ENCODE measurements around the gene DOCK2.

Gene DOCK2

GRCh38 chr5:169895926-169896325 is 258.9 kb downstream of the DOCK2 start:
- Histone ChIP-seq H3K36me3 (ENCODE audit: control insufficient read depth, insufficient read depth, low read length) (no peaks in the 10 kb centered on the region), H3K4me1 (ENCODE audit: control insufficient read depth, insufficient read depth, low read length) (no peaks in the 10 kb centered on the region), H3K27me3 (ENCODE audit: control insufficient read depth, insufficient read depth, low read length) (no peaks in the 10 kb centered on the region), H3K9me3 (ENCODE audit: control insufficient read depth, low read length) (no peaks in the 10 kb centered on the region), H3K4me3 (ENCODE audit: low read length) (no peak overlapping the region), H3K9ac (ENCODE audit: low read length) (no peak overlapping the region)

DNA sequence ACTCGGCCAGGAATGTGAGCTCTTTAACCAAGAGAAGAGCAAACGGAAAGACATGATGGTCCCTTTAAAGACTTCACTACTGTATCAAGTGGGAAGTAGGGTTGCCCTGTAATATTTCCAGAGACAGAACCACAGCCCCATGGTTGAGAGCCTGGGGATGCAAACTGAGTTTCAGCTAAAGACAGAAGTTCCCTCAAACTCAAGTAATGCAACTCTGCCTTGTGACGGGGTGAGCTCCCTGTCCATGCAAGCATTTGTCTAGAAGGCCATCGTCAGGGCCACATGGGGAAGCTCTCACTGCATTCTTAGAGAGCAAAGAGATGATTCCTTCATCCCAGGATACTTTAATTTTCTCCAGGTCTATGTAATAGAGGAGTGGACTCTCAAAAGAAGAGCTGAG is 260.4 kb downstream of the DOCK2 start:
- H3K27me3 ChIP-seq (ENCODE audit: control insufficient read depth, insufficient read depth, low read length), result no peaks in the 10 kb centered on the region
- no peak overlapping the region for H3K4me3 ChIP-seq (ENCODE audit: low read length)
- H3K36me3 ChIP-seq (ENCODE audit: control insufficient read depth, insufficient read depth, low read length), result no peaks in the 10 kb centered on the region
- no peak overlapping the region for H3K9ac ChIP-seq (ENCODE audit: low read length)
- no peaks in the 10 kb centered on the region for H3K9me3 ChIP-seq (ENCODE audit: control insufficient read depth, low read length)
- H3K4me1 ChIP-seq (ENCODE audit: control insufficient read depth, insufficient read depth, low read length), result no peaks in the 10 kb centered on the region

- no peaks in the 10 kb centered on the region for H3K9me3 ChIP-seq (ENCODE audit: control insufficient read depth, low read length)
- H3K4me1 ChIP-seq (ENCODE audit: control insufficient read depth, insufficient read depth, low read length), result no peaks in the 10 kb centered on the region
- no peaks in the 10 kb centered on the region for H3K36me3 ChIP-seq (ENCODE audit: control insufficient read depth, insufficient read depth, low read length)
- no peak overlapping the region for H3K9ac ChIP-seq (ENCODE audit: low read length)
- H3K27me3 ChIP-seq (ENCODE audit: control insufficient read depth, insufficient read depth, low read length), result no peaks in the 10 kb centered on the region
- no peak overlapping the region for H3K4me3 ChIP-seq (ENCODE audit: low read length)
Observed at GRCh38 chr5:169901896-169902295, 264.8 kb downstream of the DOCK2 start.

DNA sequence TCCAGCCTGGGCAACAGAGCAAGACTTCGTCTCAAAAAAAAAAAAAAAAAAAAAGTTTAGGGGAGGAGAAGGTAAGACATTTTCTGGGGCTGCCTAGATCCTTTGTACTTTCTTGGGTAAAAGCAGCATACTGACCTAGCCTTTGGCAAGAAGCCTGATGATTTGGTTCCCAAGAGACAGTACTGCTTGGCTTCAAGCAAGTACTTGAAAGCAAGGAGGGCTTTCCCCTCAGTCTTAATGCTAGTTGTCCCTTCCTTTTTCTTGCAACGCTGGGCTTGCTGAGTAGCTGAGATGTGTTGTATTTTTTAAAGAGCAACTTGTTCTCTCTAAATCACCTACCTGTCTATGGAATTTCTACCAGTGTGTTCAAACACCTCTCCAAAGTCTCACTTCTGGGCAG is 267.0 kb downstream of the DOCK2 start:
- no peak overlapping the region for H3K9ac ChIP-seq (ENCODE audit: low read length)
- H3K9me3 ChIP-seq (ENCODE audit: control insufficient read depth, low read length), result no peaks in the 10 kb centered on the region
- H3K4me1 ChIP-seq (ENCODE audit: control insufficient read depth, insufficient read depth, low read length), result no peaks in the 10 kb centered on the region
- no peaks in the 10 kb centered on the region for H3K27me3 ChIP-seq (ENCODE audit: control insufficient read depth, insufficient read depth, low read length)
- no peak overlapping the region for H3K4me3 ChIP-seq (ENCODE audit: low read length)
- H3K36me3 ChIP-seq (ENCODE audit: control insufficient read depth, insufficient read depth, low read length), result no peaks in the 10 kb centered on the region

GRCh38 chr5:169904508-169904907 is 267.4 kb downstream of the DOCK2 start:
- no peaks in the 10 kb centered on the region for H3K9me3 ChIP-seq (ENCODE audit: control insufficient read depth, low read length)
- H3K9ac ChIP-seq (ENCODE audit: low read length), result no peak overlapping the region
- no peaks in the 10 kb centered on the region for H3K27me3 ChIP-seq (ENCODE audit: control insufficient read depth, insufficient read depth, low read length)
- no peaks in the 10 kb centered on the region for H3K36me3 ChIP-seq (ENCODE audit: control insufficient read depth, insufficient read depth, low read length)
- H3K4me3 ChIP-seq (ENCODE audit: low read length), result no peak overlapping the region
- no peaks in the 10 kb centered on the region for H3K4me1 ChIP-seq (ENCODE audit: control insufficient read depth, insufficient read depth, low read length)

DNA sequence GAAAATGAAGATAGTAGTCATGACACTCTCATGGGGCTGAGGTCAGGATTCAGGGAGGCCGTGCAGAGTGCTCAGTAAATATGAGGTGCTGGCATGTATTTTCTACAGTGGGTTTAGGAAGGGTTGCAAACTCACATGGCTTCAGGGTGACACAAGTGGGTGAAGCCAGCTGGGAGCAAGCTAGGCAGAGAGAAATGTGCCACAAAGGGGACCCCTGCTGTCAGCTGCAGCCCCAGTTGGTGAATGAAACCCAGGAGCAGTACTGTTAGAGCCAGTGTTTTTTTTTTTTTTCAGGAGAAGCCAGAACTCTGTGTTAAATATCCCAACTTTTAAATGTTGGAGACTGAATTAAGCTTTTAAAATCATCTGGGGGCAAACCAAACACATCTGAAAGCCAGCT is 267.9 kb downstream of the DOCK2 start:
- Histone ChIP-seq H3K9ac (ENCODE audit: low read length) (no peak overlapping the region), H3K9me3 (ENCODE audit: control insufficient read depth, low read length) (no peaks in the 10 kb centered on the region), H3K4me3 (ENCODE audit: low read length) (no peak overlapping the region), H3K27me3 (ENCODE audit: control insufficient read depth, insufficient read depth, low read length) (no peaks in the 10 kb centered on the region), H3K4me1 (ENCODE audit: control insufficient read depth, insufficient read depth, low read length) (no peaks in the 10 kb centered on the region), H3K36me3 (ENCODE audit: control insufficient read depth, insufficient read depth, low read length) (no peaks in the 10 kb centered on the region)

- Histone ChIP-seq H3K4me1 (ENCODE audit: control insufficient read depth, insufficient read depth, low read length) (no peaks in the 10 kb centered on the region), H3K36me3 (ENCODE audit: control insufficient read depth, insufficient read depth, low read length) (no peaks in the 10 kb centered on the region), H3K9ac (ENCODE audit: low read length) (no peak overlapping the region), H3K4me3 (ENCODE audit: low read length) (no peak overlapping the region), H3K9me3 (ENCODE audit: control insufficient read depth, low read length) (no peaks in the 10 kb centered on the region), H3K27me3 (ENCODE audit: control insufficient read depth, insufficient read depth, low read length) (no peaks in the 10 kb centered on the region)
Observed at GRCh38 chr5:169906745-169907649, 269.9 kb downstream of the DOCK2 start.

- Histone ChIP-seq H3K27me3 (ENCODE audit: control insufficient read depth, insufficient read depth, low read length) (no peaks in the 10 kb centered on the region), H3K9ac (ENCODE audit: low read length) (no peak overlapping the region), H3K4me3 (ENCODE audit: low read length) (no peak overlapping the region), H3K9me3 (ENCODE audit: control insufficient read depth, low read length) (no peaks in the 10 kb centered on the region), H3K4me1 (ENCODE audit: control insufficient read depth, insufficient read depth, low read length) (no peaks in the 10 kb centered on the region), H3K36me3 (ENCODE audit: control insufficient read depth, insufficient read depth, low read length) (no peaks in the 10 kb centered on the region)
Observed at GRCh38 chr5:169908864-169909263, 271.8 kb downstream of the DOCK2 start.

- Histone ChIP-seq H3K4me3 (ENCODE audit: low read length) (no peak overlapping the region), H3K9ac (ENCODE audit: low read length) (no peak overlapping the region), H3K36me3 (ENCODE audit: control insufficient read depth, insufficient read depth, low read length) (no peaks in the 10 kb centered on the region), H3K4me1 (ENCODE audit: control insufficient read depth, insufficient read depth, low read length) (no peaks in the 10 kb centered on the region), H3K9me3 (ENCODE audit: control insufficient read depth, low read length) (no peaks in the 10 kb centered on the region), H3K27me3 (ENCODE audit: control insufficient read depth, insufficient read depth, low read length) (no peaks in the 10 kb centered on the region)
Observed at GRCh38 chr5:169909945-169910344, 272.9 kb downstream of the DOCK2 start.

DNA sequence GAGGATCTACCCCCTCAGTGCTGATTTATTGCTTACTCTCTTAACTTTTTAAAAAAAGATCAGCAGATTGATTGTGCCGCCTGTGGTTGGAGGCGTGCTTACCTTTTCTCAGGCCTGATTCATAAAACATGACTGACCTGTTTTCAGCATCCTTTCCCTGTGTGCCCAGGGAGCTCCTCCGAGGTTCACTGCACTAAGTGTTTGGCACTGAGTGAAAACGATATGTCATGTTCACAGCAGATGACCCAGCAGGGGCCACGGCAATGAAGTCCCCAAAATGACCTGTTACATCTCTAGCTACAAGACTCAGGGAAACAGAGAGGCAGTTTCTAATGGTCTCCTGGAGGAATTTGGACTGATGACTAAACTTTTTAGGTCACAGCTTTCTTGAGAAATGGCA is 273.3 kb downstream of the DOCK2 start:
- Histone ChIP-seq H3K4me3 (ENCODE audit: low read length) (no peak overlapping the region), H3K9ac (ENCODE audit: low read length) (no peak overlapping the region), H3K36me3 (ENCODE audit: control insufficient read depth, insufficient read depth, low read length) (no peaks in the 10 kb centered on the region), H3K27me3 (ENCODE audit: control insufficient read depth, insufficient read depth, low read length) (no peaks in the 10 kb centered on the region), H3K9me3 (ENCODE audit: control insufficient read depth, low read length) (no peaks in the 10 kb centered on the region), H3K4me1 (ENCODE audit: control insufficient read depth, insufficient read depth, low read length) (no peaks in the 10 kb centered on the region)

- no peaks in the 10 kb centered on the region for H3K4me1 ChIP-seq (ENCODE audit: control insufficient read depth, insufficient read depth, low read length)
- no peak overlapping the region for H3K9ac ChIP-seq (ENCODE audit: low read length)
- H3K27me3 ChIP-seq (ENCODE audit: control insufficient read depth, insufficient read depth, low read length), result no peaks in the 10 kb centered on the region
- H3K36me3 ChIP-seq (ENCODE audit: control insufficient read depth, insufficient read depth, low read length), result no peaks in the 10 kb centered on the region
- H3K9me3 ChIP-seq (ENCODE audit: control insufficient read depth, low read length), result no peaks in the 10 kb centered on the region
- no peak overlapping the region for H3K4me3 ChIP-seq (ENCODE audit: low read length)
Observed at GRCh38 chr5:169911448-169912212, 274.6 kb downstream of the DOCK2 start.

DNA sequence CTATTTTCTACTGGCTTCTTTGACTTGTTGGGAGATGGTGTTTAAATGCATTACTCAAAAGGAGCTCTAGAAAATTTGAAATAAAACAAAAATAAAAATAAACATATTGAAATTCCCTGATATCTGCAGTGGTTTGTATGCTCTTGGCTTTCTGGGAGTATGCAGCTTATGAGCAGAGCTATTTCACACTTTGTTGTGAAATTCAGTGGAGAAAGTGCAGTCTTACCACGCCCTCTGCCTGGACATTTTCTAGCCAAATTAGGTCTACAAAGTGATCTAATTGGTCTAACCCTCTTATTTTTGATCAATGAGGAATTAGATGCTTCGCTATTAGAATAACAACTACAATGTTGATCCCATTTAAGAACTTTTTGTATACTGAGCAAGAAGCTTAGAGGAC is 276.4 kb downstream of the DOCK2 start:
- H3K9me3 ChIP-seq (ENCODE audit: control insufficient read depth, low read length), result no peaks in the 10 kb centered on the region
- H3K4me3 ChIP-seq (ENCODE audit: low read length), result no peak overlapping the region
- no peaks in the 10 kb centered on the region for H3K36me3 ChIP-seq (ENCODE audit: control insufficient read depth, insufficient read depth, low read length)
- H3K27me3 ChIP-seq (ENCODE audit: control insufficient read depth, insufficient read depth, low read length), result no peaks in the 10 kb centered on the region
- H3K9ac ChIP-seq (ENCODE audit: low read length), result no peak overlapping the region
- no peaks in the 10 kb centered on the region for H3K4me1 ChIP-seq (ENCODE audit: control insufficient read depth, insufficient read depth, low read length)
